Femur (tissue), 1 donor: ENCODE results near the gene IFI27L1.
A peak's percentile ranks its signal among the peaks of the same experiment; 100 is the strongest.

Source experiments
- DNase-seq: peaks from one replicate; pipeline ENCODE4 v3.0.0-alpha.2; 2017

Gene IFI27L1

DNA sequence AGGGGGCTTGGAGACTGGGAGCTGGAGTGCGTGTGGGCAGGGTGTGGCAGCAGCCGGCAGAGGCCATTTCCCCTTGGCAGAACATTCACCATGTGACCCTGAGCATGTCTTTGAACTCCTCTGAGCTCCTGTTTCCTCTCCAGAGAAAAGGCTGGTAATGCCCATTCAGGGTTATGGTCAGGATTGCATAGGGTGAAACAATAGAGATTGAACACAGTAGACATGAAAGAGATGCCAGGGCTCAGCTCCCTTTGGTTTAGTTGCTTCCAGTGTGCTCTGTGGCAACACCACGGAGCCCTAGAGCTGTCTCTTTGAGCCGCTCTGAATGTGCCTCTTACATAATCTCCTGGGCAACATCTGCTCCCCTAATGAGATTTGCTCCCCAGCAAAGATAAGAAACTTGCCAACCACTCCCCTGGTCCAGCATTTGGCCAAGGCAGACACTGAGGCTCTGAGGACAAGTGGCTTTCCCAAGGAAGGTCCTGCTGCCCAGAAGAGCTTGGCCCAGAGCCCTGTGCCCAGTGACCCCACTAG is 34.0 kb downstream of the IFI27L1 start:
- no peak for DNase-seq

DNA sequence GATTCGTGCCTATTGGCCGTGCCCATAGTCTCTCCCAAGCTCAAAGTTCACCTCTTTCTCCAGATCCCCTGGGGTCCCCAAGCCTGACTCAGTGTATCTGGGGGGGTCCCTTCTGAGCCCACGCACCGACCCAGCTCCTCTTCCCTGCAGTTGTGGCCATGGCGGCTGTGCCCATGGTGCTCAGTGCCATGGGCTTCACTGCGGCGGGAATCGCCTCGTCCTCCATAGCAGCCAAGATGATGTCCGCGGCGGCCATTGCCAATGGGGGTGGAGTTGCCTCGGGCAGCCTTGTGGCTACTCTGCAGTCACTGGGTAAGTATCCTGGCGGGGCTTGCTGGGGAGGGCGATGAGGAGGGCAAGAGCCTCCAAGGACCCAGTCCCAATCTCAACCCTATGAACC is 34.5 kb downstream of the IFI27L1 start:
- DNase-seq = no peak

DNA sequence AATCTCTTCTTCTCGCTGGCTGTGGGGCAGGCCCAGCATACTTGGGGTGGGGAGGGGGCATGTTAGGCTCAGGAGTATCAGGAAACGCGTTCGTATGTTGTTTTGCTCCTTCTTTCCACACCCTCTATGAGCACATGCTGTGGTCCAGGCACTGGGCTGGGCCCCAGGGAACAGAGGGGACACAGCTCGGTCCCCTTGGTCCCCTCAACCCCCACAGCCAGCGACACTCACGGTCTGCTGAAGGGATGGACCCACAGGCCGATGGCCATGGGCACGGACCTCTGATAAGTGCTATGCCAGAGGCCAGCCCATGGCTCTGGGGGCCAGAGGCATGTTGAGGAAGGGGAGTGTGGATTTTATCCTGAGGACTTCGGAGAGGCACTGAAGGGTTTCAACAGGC is 35.6 kb downstream of the IFI27L1 start:
- DNase-seq = no peak

DNA sequence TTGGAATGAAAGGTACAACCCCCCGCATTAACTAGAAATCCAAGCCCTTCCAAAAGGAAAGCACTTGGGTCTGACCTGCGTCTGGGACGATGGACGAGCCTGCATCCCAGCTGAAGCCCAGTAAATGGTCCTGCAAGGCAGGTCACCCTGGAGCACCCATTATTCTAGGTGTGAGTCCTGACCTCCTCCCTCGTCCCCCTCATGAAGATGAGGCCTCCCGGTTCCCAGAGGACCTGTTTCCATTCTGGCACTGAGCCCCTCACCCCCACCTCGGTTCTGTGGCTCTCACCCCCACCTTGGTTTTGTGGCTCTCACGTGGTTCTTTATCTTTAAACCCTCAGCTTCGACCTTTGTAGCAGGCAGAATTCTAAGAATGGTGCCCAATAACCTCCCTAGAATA is 36.7 kb downstream of the IFI27L1 start:
- no peak for DNase-seq

DNA sequence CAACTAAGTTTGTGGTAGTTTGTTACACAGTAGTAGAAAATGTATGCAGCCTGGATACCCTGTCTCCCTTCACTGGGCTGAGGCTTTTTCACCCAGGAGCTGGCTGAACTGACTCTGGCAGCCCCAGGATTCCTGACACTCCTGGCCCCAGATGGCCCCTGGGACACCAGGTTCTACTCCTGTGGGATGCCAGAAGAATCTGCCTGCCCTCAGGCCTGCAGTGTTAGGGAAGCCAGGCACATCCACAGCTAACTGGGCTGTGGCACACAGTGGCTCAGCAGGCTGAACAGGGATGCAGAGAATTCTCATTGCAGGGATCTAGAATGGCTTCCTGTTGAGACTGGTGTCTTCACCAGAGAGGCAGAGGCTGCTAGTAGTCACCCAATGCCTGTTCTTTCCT is 38.0 kb downstream of the IFI27L1 start:
- no peak for DNase-seq

DNA sequence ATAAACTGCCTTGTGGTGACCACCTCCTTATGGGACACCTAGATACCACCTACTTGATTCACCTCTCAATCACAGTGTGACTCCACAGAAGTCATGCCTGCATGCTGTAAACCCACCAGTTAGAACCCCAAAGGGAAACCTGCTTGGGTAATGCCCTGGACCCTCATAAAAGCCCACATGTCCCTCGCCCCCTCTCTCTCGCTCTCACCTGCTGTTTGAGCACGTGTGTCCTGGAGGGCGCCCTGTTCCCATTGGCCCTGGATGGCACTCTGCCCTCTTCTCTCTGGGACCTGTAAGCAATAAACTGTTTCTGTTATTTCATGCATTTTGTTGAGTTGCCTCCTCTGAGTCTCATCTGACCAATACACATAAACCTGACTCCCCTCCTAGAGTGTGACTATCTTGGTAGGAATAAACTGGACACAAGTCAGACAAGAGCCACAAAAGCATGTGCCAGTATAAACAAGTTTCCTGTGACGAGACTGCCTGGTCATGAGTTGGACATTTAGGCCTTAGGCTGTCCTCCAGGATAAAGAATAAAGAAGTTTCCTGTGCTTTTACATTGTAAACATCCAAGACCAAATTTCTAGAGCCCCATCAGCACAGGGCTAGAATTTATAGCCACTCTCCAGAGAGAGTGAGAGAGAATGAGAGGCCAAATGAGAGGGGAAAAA is 39.7 kb downstream of the IFI27L1 start:
- no peak for DNase-seq

DNA sequence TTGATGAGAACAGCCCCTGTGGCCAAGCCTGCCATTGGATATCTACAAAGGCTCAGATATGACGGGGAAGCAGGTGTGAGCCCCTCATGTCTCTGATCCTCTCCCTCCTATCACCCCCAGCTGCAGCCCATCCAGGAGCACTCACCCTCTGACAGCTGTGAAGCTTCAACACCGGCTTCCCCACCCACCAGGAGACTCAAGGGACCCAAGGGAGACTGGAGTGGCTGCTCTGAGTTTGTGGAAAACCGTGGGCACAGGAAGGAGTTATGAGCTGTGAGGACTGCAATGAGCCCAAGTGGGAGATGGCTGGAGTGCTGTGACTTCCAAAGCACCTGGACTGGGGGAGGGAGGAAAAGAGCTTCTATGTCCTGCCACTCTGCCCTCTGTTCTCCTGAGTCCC is 40.4 kb downstream of the IFI27L1 start:
- no peak for DNase-seq

DNA sequence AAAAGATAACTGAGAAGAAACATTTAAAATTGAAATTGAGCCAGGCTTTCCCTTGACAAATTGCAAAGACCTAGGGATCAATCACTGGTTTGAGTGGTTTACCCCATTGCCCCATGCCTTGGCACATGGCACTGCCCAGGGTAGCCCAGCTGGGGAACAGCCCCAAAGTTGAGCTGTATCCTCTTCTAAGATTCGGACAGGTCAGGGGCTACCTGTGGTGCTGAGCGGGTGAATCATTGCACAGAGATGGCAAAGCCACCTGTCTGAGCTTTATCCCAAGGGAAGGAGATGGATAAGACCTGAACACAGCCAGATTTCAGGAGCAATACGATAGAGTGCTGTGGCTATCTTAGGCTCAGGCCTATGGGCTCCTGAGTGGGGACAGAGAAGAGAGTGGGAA is 41.3 kb downstream of the IFI27L1 start:
- DNase-seq = no peak

DNA sequence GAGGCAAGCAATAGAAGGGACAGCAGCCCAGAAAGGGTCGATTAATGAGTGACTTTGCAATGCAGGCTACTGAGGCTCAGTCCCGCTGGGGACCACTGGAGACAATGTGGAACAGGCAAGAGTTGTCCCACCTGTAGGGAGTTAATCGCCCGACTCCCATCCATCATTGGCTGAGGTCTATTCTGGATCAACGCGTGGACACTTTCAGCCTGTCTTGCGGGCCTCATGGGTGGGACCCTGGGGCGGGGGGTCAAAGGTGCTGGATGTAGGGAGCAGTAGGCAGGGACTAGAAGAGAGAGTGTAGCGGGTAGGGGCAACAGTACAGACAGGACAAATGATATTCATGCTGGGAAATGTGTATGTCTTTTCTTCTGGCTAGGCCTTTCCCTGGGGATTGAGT is 42.2 kb downstream of the IFI27L1 start:
- DNase-seq = no peak

DNA sequence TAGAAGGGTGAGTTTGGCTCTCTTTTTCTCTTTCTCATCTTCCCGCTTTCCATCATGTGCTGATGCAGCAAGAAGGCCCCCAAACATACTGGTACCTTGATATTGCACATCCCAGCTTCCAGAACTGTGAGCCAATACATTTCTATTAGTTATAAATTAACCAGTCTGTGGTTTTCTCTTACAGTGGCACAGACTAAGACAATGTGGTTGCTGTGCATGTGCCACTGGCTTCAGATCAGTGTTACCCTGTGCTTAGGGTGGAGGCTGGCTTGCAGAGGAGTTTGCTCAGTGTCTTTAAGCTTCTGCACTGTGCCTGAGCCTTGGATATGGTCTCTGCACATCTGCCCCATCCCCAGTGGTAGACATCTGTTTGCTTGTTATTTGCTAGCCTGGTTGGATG is 42.8 kb downstream of the IFI27L1 start:
- DNase-seq = no peak

DNA sequence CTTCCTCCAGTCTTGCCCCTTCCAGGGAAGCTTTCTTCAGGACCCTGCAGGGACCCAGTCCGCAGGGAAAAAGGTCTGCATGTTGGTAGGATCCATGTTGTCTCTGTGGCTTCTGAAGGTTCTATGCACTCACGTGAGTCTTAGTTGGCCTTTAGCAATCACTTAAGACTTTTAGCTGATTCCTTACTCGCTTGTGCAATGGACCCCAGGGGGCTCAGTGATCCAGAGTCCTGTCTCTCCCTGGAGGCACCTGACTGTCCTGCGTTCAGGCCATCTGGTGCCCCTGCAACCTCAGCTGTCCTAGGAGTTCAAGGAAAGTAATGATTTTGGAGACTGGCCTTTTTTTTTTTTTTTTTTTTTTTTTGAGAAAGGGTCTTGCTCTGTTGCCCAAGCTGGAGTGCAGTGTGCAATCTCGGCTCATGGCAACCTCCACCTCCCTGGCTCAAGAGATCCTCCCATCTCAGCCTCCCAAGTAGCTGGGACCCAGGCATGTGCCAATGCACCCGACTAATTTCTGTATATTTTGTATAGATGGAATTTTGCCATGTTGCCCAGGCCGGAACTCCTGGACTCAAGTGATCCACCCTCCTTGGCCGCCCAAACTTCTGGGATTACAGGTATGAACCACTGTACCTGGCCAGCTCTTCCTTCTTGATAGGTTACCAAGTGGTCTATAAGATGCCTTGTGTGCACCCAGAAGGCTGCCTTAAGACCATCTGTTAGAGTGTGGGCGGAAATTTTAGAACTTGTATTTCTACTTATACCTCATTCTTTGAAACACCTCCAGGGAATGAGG is 43.7 kb downstream of the IFI27L1 start:
- DNase-seq = no peak

DNA sequence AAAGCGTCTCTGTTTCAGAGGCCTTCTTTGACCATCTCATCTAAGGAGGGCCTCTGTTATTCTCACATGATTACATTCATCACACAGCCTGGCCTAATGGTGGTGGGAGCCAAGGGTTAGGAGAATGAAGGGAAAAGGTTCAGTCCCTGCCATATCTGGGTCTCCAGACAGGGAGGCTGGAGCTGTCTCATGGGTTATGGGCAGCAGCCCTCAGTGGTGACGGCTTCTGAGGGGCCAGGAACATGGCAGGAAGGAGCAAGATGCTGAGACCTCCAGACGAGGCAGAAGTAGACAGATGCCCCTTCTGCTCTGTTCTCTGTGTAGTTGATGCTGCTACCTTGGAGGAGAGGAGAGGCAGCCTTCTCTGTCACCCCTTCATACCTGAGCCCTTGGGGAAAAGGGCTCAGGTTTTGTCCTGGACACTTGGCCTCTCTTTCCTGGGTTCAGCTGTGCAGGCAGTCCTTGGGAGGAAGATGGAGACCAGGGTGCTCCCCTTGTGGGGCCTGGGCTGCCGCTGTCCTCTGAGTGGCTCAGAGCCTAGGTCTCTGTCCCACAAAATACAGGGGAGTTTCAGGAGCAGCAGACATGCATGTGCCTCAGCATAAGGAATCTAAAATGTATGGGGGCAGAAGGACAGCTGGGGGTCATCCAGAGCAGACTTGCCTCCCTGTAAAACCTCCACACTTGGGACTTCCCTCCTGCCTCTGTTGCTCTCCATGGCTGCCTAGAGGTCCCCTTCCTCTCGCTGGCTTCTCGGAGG is 44.7 kb downstream of the IFI27L1 start:
- DNase-seq = no peak

DNA sequence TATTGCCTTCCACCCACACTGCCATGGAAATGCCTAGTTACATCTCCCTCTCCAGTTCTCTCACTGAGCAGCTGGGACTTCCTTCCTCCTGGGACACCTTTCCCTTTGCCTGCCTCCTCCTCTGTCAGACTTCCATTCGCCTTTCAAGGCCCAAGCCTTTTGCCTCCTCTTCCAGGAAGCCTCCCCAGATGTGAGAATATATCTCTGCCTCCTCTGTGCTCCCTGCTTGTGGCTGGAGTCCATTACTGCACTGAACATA is 45.2 kb downstream of the IFI27L1 start:
- no peak for DNase-seq

DNA sequence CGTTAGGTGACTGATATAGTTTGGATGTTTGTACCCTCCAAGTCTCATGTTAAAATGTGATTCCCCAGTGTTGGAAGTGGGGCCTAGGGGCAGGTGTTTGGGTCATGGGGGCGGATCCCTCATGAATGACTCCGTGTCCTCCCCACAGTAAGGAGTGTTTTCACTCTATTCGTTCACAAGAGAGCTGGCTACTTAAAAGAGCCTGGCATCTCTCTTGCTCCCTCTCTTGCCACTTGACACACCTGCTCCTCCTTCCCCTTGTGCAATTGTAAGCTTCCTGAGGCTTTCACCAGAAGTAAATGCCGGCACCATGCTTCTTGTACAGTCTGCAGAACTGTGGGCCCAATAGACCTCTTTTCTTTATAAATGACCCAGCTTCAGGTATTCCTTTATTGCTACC is 45.7 kb downstream of the IFI27L1 start:
- DNase-seq = no peak

DNA sequence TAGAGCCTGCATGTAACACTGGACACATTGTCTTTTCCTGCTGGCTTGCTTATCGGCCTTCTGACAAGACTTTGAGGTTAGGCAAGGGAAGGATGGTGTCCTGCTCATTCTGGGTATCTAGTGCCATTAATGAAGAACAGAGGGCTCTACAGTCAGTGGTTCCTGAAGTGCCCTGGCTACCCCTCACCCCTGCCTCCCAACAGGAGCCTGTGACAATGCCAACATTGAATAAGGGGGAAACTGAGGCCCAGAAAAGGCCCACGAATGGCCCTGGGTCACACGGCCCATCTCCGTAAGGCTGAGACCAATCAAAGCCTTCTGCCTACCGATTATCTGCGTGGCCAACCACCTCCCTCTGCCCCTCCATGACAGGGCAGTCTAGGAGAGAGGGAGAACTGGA is 46.2 kb downstream of the IFI27L1 start:
- DNase-seq = no peak

DNA sequence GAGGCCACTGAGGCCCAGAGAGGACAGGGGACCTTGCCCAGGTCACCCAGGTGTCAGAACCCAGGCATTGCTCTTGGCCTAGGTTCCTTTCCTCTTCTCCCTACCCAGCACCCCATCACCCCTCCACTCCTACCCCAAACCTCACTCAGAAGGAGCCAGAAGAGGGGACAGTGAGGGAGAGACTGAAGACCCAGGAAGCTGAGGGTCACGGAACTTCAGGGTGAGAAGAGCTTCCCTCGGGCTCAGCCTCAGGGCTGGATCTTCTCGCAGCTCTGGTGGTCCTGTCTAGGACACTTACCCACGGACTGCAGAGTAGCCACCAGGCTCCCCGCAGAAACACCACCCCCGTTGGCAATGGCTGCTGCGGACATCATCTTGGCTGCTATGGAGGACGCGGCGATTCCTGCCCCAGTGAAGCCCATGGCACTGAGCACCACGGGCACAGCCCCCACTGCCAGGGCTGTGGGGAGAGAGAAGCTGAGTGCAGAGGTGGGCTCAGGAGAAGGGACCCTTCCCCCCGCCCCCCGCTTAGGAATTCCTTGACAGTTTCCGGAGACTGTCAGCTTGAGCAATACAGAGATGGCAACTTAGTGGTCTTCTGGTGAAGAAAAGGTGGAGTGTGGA is 47.2 kb downstream of the IFI27L1 start:
- DNase-seq = no peak

DNA sequence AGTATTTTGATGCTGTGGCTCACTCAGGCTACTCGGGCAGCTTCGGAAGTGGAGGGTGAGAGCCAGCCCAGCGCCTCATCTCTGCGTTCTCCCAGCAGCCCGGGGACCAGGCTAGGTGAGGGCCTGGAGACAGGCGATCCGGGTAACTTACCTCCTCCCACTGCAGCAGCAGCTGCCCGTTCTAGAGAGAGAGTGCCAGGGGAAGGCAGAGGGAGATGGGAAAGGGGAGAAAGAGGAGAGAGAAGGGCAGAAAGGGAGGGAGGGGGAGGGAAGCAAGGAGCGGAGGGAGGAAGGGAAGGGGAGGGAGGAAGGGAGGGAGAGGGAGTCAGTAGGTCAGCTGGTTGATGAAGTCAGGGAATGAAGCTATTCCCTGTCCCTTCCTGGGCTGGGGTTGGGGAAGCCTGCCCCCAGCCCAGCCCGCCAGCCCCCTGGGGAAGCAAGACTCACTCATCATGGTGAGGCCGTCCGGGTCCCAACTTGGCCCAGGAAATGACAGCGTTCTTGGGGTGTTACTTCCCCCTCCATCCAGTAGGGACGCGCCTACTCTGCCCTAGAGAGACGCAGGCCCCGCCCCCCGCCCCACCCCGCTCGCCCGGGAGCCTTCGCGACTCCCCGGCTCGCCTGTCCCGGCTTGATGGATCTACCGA is 48.1 kb downstream of the IFI27L1 start, which contains the start of gene IFI27L2:
IFI27L2 (minus strand) TSS at position 494 of the 647 bp plus-strand sequence; CDS start at position 454, 40 bp downstream.
- DNase-seq = peak; percentile 88

DNA sequence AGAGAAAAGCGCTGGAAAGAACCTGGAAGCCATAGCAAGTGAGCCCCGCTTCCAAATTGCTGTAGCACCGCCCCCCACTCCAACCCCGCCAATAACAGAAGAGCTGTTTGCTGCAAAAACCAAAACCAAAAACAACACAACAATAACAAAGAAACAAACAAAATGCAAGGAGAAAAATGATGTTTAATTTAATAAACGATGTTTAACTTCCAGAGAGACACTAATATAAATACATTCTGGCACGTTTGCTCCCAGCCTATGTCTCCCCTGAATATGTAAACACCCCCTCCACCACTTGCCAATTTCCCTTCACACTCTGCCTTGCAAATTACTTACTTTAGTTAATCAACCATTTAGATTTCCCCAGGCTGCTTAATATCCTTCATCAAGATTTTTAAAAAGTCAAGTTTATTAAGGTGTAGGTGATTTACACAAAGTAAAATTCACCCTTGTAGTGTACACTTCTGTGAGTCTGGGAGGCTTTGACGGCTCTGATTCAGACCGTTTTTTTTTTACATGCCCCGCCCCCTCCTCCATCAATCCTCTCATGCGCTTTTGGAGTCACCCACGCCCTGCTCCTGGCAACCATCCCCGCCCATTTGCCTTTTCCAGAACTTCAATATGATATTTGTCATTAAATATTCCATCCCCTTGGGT is 48.8 kb downstream of the IFI27L1 start:
- peak; percentile 51 for DNase-seq

DNA sequence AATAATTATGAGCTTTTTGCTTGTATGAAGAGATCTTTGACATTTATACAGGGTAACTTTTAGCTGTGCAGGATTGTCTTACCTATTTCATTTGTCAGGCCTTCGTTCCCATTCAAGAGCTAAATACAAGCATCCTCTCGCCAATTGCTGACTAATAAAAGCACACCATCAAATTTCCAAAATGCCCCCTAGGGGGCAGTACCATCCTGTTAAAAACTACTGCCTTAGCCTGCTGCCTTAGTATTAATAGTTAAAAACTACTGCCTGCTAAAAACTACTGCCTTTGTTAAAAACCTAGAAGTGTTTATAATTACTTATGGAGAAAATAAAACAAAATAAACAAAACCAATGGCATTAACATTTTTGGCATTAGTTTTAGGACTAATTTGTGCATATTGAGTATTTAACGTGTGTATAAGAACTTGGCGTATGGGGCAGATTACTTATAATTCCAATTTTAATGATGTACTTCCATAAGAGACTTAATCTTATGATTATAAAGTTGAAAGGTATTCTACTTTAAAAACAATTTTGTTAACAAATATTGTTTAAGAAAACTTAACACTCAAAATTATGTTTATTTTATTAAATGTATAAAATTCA is 51.3 kb downstream of the IFI27L1 start:
- peak; percentile 61 for DNase-seq

DNA sequence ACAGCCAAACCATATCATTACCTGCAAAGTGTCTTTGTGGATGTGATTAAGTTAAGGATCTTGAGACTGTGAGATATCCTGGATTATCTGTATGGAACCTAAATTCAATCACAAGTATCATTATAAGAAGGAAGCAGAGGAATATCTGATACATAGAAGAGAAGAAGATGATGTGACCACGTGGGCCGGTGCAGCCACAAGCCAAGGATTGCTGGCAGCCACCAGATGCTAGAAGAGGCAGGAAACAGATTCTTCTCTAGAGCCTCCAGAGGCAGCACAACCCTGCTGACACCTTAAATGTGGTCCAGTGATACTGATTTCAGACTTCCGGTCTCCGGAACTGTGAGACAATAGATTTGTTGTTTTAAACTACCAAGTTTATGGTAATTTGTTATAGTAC is 54.4 kb downstream of the IFI27L1 start:
- no peak for DNase-seq

DNA sequence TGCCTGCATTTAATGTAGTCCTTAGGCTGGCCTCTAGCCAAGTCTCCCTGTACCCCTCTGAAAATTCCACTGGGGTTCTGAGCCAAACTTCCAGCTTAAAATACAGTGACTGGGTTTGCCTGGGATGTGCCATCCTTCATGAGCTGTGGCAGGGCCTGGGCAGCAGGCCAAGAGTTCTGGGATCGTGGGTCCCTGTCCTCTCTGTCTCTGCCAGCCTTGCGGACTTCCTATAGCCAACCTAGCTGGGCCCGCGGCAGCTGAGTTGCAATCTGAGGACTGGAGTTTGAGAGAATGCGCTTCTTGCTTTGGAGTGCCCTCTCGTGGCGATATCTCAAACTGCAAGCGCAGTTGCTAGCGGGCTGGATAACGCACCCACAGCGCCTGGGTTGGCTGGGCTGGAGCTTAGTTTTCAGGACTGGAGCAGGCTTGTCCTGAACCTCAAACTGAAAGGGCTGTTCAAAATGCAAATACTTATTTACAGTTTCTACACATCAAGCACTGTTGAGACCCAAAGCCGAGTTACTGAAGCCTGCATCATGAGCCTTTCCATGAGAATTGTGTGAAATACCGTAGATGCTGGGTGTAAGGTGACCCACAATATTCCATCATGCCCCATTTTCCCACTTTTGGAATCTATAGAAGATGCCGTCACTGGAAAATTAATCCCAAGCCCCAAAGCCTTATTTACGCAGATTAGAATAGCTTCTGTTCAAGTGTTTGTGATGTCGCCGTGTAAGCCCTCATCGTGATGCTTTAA is 55.6 kb downstream of the IFI27L1 start:
- peak; percentile 85 for DNase-seq
